Transverse colon (tissue), 4 donors: ENCODE data around the gene KCNK10. TPM values are rescaled to one million over a fixed set of nuclear protein-coding genes. Genes with fewer than 3 reads are reported as not detected.
A peak's percentile ranks its signal among the peaks of the same experiment; 100 is the strongest.
"Not testable (repeated sequence)": the region's sequence is repeated elsewhere in the genome, so short reads cannot be mapped to it uniquely, and the experiment has no call there.

Experiments
- DNase-seq: peaks from one replicate; pipeline ENCODE4 v3.0.0-alpha.2; 2019
- H3K27ac ChIP-seq, 4 donors: fragments of 200-600 bp; sonication (generic); 2 replicates each; pipeline ENCODE4 v1.5.1; 2016 to 2018; ENCODE audit warnings: inconsistent platforms in 4 of 4
- H3K27me3 ChIP-seq: fragments of 200-600 bp; sonication (generic); 2 replicates; pipeline ENCODE4 v1.5.1; 2017; ENCODE audit warnings: inconsistent platforms
- H3K36me3 ChIP-seq, 4 donors: fragments of 200-600 bp; sonication (generic); 2 replicates each; pipeline ENCODE4 v1.5.1; 2017 to 2019; ENCODE audit warnings: inconsistent platforms in 4 of 4
- H3K4me1 ChIP-seq, 4 donors: fragments of 200-600 bp; sonication (generic); 2 replicates each; pipeline ENCODE4 v1.5.1; 2017 to 2020; ENCODE audit warnings: inconsistent platforms in 4 of 4
- H3K4me3 ChIP-seq, 4 donors: fragments of 200-600 bp; sonication (generic); 1 replicate in 1 of 4; 2 replicates in 3 of 4; pipeline versions ENCODE4 v1.5.1 to v1.6.1; 2017 to 2019; ENCODE audit warnings: inconsistent platforms in 4 of 4
- H3K9me3 ChIP-seq, 2 donors: fragments of 200-600 bp; sonication (generic); 2 replicates each; pipeline ENCODE4 v1.5.1; 2017 to 2019; ENCODE audit warnings: inconsistent platforms in 2 of 2
- EP300 ChIP-seq: sonication (generic); formaldehyde crosslinking; IDR thresholded peaks from one replicate; pipeline ENCODE4 v1.6.1; 2017; ENCODE audit warnings: antibody characterized with exemption, low read depth
- POLR2A ChIP-seq: fragments of 450-650 bp; IDR thresholded peaks from one replicate; pipeline ENCODE4 v1.6.1; 2016; ENCODE audit warnings: antibody characterized with exemption, mild to moderate bottlenecking, moderate library complexity
- POLR2AphosphoS5 ChIP-seq, 3 donors: sonication (generic); formaldehyde crosslinking; IDR thresholded peaks; one replicate each; pipeline ENCODE4 v1.6.1; 2016; ENCODE audit warnings: antibody characterized with exemption in 3 of 3
- WGBS, 2 donors: methylation state at CpG; one replicate each; pipeline ENCODE4 v1.1.5; 2018; ENCODE audit warnings: low coverage in 1 of 2; 5-methylcytosine and 5-hydroxymethylcytosine counted together
- in situ Hi-C, 4 donors: fragments of 200-750 bp; cut with MboI; loops; one replicate each; pipeline versions ENCODE4 v1.15.0 to v1.15.1; 2017; ENCODE audit warnings: low sequenced_read_pairs in 3 of 4, low pct_ligation_motif_present in 1 of 4, low pct_unique_long_range_greater_than_20kb in 1 of 4
- intact Hi-C: fragments of 100-400 bp; cut with DNase I; formaldehyde crosslinking; loops from one replicate; pipeline ENCODE4 v1.15.1; 2023; ENCODE audit warnings: low total_unique reads
- total RNA-seq, 4 donors: library from RNA; depleted of rRNA; stranded (reverse); fragments of >200 nt; gene quantifications; one replicate each; pipeline ENCODE4 v1.1.0, GENCODE V29; 2016
- TF ChIP-seq, protein P1 (sequence below), 5 experiments: fragments of 200-600 bp in 3 of 5; fragments of 450-650 bp in 2 of 5; sonication (generic) in 3 of 5; IDR thresholded peaks; 1 replicate in 2 of 5; 2 replicates in 3 of 5; pipeline ENCODE4 v1.5.1; 2016 to 2017; ENCODE audit warnings: antibody characterized with exemption in 5 of 5, inconsistent platforms in 3 of 5, mild to moderate bottlenecking in 2 of 5, moderate library complexity in 1 of 5

KCNK10 gene
- total RNA-seq, 4 donors from 2014 or later, result 2.2 to 7.4 (median 3.2) TPM

DNA sequence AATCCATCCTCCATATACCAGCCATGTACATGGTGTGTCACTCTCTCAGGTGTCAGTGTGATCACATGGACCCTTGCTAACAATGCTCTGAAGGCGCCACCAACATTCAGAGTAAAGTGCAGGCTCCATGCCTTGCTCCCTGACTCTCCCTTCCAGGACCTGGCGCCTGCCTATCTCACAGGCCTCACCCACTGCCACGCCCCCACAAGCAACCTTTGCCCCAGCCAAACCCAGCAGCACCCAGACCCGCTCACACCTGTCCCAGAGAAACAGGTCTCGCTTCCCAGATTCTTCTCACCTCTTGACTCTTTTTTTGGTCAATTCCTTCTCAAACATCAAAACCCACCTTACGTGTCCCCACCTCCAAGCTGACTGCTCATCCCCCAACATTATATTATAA, 52.3 kb downstream of the KCNK10 start:
- no peaks in the 10 kb centered on the region for H3K9me3 ChIP-seq
- H3K4me3 ChIP-seq, result no peak overlapping the region
- no peaks in the 10 kb centered on the region for H3K27me3 ChIP-seq
- H3K27ac ChIP-seq, result peak overlapping the region; percentile 64 to 73 (median 69)
- DNase-seq, result peak; percentile 92
- intact Hi-C loops, result no loop called here
- H3K4me1 ChIP-seq, result peaks cover 0 to 21% (median 10%) of the 10 kb centered on the region in 4 donors
- peak in 2 of 3 donors; percentile 41 to 46 for TF ChIP-seq POLR2AphosphoS5 (IDR thresholded peaks at IDR 0.05)
- TF ChIP-seq, protein P1, sequence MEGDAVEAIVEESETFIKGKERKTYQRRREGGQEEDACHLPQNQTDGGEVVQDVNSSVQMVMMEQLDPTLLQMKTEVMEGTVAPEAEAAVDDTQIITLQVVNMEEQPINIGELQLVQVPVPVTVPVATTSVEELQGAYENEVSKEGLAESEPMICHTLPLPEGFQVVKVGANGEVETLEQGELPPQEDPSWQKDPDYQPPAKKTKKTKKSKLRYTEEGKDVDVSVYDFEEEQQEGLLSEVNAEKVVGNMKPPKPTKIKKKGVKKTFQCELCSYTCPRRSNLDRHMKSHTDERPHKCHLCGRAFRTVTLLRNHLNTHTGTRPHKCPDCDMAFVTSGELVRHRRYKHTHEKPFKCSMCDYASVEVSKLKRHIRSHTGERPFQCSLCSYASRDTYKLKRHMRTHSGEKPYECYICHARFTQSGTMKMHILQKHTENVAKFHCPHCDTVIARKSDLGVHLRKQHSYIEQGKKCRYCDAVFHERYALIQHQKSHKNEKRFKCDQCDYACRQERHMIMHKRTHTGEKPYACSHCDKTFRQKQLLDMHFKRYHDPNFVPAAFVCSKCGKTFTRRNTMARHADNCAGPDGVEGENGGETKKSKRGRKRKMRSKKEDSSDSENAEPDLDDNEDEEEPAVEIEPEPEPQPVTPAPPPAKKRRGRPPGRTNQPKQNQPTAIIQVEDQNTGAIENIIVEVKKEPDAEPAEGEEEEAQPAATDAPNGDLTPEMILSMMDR (IDR thresholded peaks at IDR 0.05), result no peak
- in situ Hi-C loops, result no loop called here
- 0 to 43% methylated on average over 1 to 6 of the region's 6 CpGs for WGBS, 2 donors
- no peaks in the 10 kb centered on the region for H3K36me3 ChIP-seq

- Histone ChIP-seq H3K36me3 (no peaks in the 10 kb centered on the region), H3K27me3 (no peaks in the 10 kb centered on the region), H3K4me1 (peaks cover 0 to 21% (median 10%) of the 10 kb centered on the region in 4 donors), H3K9me3 (no peaks in the 10 kb centered on the region), H3K27ac (peak overlapping the region; percentile 64 to 73 (median 69)), H3K4me3 (no peak overlapping the region)
- DNase-seq, result peak; percentile 35
- intact Hi-C loops, result no loop called here
- TF ChIP-seq POLR2A (no peak), EP300 (no peak), POLR2AphosphoS5 (IDR thresholded peaks at IDR 0.05) (no peak)
- TF ChIP-seq, protein P1 (IDR thresholded peaks at IDR 0.05), result no peak
- WGBS, 2 donors, result 37% methylated on average over 12 of the region's 12 CpGs; no CpG with 5 or more reads in 1 of the 2 donors
- in situ Hi-C loops, result no loop called here
Observed at GRCh38 chr14:88269806-88270420, 53.2 kb downstream of the KCNK10 start.

DNA sequence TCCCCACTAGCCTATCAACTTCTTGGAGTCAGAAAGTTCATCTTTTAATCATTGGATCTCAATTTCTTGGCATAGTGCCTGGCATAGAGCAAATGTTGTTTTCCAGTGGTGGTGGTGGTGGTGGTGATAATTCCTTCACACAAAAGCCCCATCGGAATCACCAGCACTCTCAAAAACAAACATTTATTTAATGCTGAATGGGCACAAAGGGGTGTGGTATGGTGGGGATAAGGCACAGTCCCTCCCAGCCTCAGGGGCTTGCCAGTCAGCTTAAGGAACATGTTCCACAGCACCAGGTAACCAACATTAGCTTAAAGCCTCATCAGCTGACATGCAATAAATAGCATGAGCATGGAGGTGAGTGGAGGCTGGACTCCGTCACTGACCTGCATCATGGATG, 56.6 kb downstream of the KCNK10 start:
- Histone ChIP-seq H3K9me3 (no peaks in the 10 kb centered on the region), H3K27me3 (no peaks in the 10 kb centered on the region), H3K36me3 (no peaks in the 10 kb centered on the region), H3K4me1 (peaks cover 0 to 17% (median 8%) of the 10 kb centered on the region in 4 donors), H3K27ac (no peak overlapping the region), H3K4me3 (no peak overlapping the region)
- in situ Hi-C loops, result no loop called here
- 83% methylated on average over 2 of the region's 2 CpGs; no CpG with 5 or more reads in 1 of the 2 donors for WGBS, 2 donors
- DNase-seq, result no peak
- TF ChIP-seq POLR2A, result no peak
- TF ChIP-seq POLR2AphosphoS5 (IDR thresholded peaks at IDR 0.05), result no peak
- TF ChIP-seq, protein P1 (IDR thresholded peaks at IDR 0.05), result no peak
- TF ChIP-seq EP300, result no peak
- intact Hi-C loops, result no loop called here

DNA sequence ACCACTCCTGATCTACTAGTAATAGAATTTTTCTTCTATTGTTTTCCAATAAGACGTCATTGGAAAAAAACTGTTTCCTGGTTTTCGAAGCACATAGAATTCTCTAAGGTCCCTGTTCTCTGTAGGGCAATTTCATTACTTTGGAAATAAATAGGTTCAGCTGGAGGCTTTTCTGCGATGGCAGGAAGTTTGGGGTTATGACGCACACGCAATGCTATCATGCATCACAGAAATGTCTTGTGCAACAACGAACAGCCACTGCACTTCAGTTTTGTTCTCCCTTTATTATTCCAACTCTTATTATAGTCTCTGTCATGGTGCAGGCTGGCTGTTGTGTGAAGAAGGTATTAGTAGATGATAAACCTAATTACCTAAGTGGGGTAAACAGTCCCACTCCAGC, 59.0 kb downstream of the KCNK10 start:
- Histone ChIP-seq H3K27me3 (no peaks in the 10 kb centered on the region), H3K4me1 (no peaks in the 10 kb centered on the region), H3K9me3 (no peaks in the 10 kb centered on the region), H3K36me3 (no peaks in the 10 kb centered on the region), H3K27ac (no peak overlapping the region), H3K4me3 (no peak overlapping the region)
- intact Hi-C loops (no loop called here), in situ Hi-C loops (no loop called here)
- TF ChIP-seq POLR2AphosphoS5 (IDR thresholded peaks at IDR 0.05) (no peak), EP300 (no peak), POLR2A (no peak)
- TF ChIP-seq, protein P1 (IDR thresholded peaks at IDR 0.05), result no peak
- WGBS, 2 donors, result 80 to 85% methylated on average over 6 of the region's 6 CpGs
- DNase-seq, result no peak

DNA sequence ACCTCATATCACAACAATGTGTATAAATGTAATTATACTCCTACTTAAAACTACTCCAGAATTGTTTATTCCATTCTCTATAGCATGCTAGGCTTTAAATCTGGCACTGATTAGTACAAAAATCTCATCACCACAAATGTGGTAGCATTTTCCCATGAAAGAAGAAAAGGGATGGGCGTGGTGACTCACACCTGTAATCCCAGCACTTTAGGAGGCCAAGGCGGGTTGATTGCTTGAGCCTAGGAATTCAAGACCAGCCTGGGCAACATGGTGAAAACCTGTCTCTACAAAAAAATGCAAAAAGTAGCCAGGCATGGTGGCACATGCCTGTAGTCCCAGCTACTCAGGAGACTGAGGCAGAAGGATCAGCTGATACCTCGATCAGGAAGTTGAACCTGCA, 61.8 kb downstream of the KCNK10 start:
- H3K4me1 ChIP-seq, H3K27me3 ChIP-seq, DNase-seq, H3K9me3 ChIP-seq, H3K36me3 ChIP-seq, H3K4me3 ChIP-seq, in situ Hi-C loops, H3K27ac ChIP-seq, intact Hi-C loops: not testable (repeated sequence)
- WGBS, 2 donors, result 83 to 96% methylated on average over 3 of the region's 3 CpGs
